Measurements from ENCODE around the gene NBPF14. TPM values are rescaled to one million over a fixed set of nuclear protein-coding genes. Genes with fewer than 3 reads are reported as not detected.

NBPF14 gene
- total RNA-seq, 1 donor from 2014 or later, result 4.5 TPM

Other genes with a start within 250 kb of the NBPF14 start
- gene PPIAL4G, start 112.7 kb downstream of the NBPF14 start, total RNA-seq, result not detected in 2 replicates
- gene NUDT4B, start 152.8 kb upstream of the NBPF14 start, total RNA-seq, result 11.9 and 20.7 TPM in 2 replicates
- gene PDE4DIP, start 248.4 kb upstream of the NBPF14 start, total RNA-seq, result 5.7 and 6.3 TPM in 2 replicates

Measured in dermis microvascular lymphatic vessel endothelial cell (primary cell).